Measurements from ENCODE around the gene TNNI3K.

The TNNI3K gene

DNA sequence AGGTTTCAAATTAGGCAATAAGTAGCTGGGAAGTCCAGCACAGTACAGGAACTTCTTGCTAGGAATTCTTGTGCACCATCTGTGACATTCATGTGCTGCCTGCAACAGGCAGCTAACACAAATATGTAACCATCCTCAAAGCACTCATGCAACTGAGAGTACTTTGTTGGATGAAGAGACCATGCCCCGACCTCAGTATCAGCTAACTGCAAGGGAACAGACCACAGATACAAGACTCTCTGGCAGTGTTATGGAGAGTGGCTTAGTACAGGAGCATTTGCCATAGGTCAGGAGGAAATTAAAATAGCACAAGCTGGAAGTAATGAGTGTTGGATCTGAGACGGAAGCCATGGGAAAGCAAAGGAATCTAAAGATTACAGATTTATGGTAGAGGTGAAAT is 153.7 kb downstream of the TNNI3K start:
- CTCF ChIA-PET = no interaction called here
- POLR2A ChIA-PET = no interaction called here
- WGBS (ENCODE audit: insufficient coverage) = 100% methylated on average over 2 of the region's 2 CpGs
- H3K9me3 ChIP-seq (ENCODE audit: control extremely low read depth in 1 of 5, control insufficient read depth in 4 of 5, insufficient read depth in 2 of 5, low read depth in 1 of 5, low read length in 4 of 5) = no peaks in the 10 kb centered on the region
- no peaks in the 10 kb centered on the region for H3K36me3 ChIP-seq (ENCODE audit: control insufficient read depth in 4 of 4, insufficient read depth in 4 of 4, low read length in 3 of 4)
- no peak overlapping the region for H3K27ac ChIP-seq (ENCODE audit: insufficient read depth in 1 of 2, low read depth in 1 of 2, low read length in 2 of 2, poor library complexity in 1 of 2, severe bottlenecking in 2 of 2)
- no peaks in the 10 kb centered on the region for H3K27me3 ChIP-seq (replicated peaks in 2 of 5; ENCODE audit: control insufficient read depth in 4 of 5, insufficient read depth in 5 of 5, low read length in 4 of 5)
- no peaks in the 10 kb centered on the region for H3K4me1 ChIP-seq (ENCODE audit: control extremely low read depth in 1 of 4, control insufficient read depth in 4 of 4, insufficient read depth in 4 of 4, low read length in 3 of 4)
- no peak for DNase-seq
- H3K4me3 ChIP-seq (ENCODE audit: control insufficient read depth in 1 of 7, extremely low read depth in 1 of 7, insufficient read depth in 4 of 7, low read depth in 2 of 7, low read length in 6 of 7) = no peak overlapping the region

DNA sequence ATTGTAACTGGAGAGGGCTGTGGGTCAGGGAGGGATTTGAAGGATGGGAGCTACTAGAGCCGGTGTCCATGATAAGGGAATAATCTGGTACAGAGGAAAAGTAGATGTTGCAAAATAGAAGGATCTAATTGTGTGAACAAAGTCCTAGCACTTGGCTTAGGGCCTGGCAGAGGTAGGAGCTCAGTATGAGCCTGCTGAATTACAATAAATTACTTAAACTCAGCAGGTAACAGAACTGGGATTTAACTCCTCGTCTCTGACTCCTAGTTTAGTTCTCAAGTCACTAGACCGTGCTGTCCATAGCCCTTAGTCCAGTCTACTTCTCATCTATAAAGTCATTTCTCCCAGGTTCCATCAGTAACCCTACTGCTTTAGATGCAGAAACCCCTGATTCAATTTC is 157.0 kb downstream of the TNNI3K start:
- no peaks in the 10 kb centered on the region for H3K27me3 ChIP-seq (replicated peaks in 2 of 5; ENCODE audit: control insufficient read depth in 4 of 5, insufficient read depth in 5 of 5, low read length in 4 of 5)
- POLR2A ChIA-PET = no interaction called here
- no peak for DNase-seq
- no peaks in the 10 kb centered on the region for H3K36me3 ChIP-seq (ENCODE audit: control insufficient read depth in 4 of 4, insufficient read depth in 4 of 4, low read length in 3 of 4)
- 87% methylated on average over 3 of the region's 3 CpGs for WGBS (ENCODE audit: insufficient coverage)
- no peak overlapping the region for H3K27ac ChIP-seq (ENCODE audit: insufficient read depth in 1 of 2, low read depth in 1 of 2, low read length in 2 of 2, poor library complexity in 1 of 2, severe bottlenecking in 2 of 2)
- H3K9me3 ChIP-seq (ENCODE audit: control extremely low read depth in 1 of 5, control insufficient read depth in 4 of 5, insufficient read depth in 2 of 5, low read depth in 1 of 5, low read length in 4 of 5) = no peaks in the 10 kb centered on the region
- CTCF ChIA-PET = interaction anchor here (1.1 kb wide), 1 partner anchor 12 kb away, joined by 3 read pairs; no protein-coding TSS in a partner anchor
- peaks cover 0 to 6% (median 3%) of the 10 kb centered on the region in 4 experiments for H3K4me1 ChIP-seq (ENCODE audit: control extremely low read depth in 1 of 4, control insufficient read depth in 4 of 4, insufficient read depth in 4 of 4, low read length in 3 of 4)
- no peak overlapping the region for H3K4me3 ChIP-seq (ENCODE audit: control insufficient read depth in 1 of 7, extremely low read depth in 1 of 7, insufficient read depth in 4 of 7, low read depth in 2 of 7, low read length in 6 of 7)

DNA sequence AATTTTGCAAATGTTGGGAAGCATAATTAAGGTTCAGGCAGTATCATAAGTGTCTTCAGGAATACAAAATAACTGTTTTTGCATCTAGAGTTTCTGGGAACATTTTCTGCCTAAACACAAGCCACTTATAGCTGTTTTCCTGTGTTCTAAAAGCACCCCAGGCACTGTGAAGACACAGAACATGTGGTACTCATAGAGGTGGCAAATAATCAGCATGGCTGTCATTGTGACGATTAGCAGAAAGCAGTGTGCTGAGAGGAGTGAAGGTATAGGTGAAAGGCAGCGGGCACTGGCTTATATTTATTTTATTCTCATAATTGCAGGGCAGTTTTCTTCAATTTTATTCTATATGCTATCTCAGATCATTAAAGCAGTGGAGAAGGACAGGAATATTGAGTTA is 157.7 kb downstream of the TNNI3K start:
- CTCF ChIA-PET = no interaction called here
- no CpG with 5 or more reads among the region's 2 CpGs for WGBS (ENCODE audit: insufficient coverage)
- POLR2A ChIA-PET = no interaction called here

DNA sequence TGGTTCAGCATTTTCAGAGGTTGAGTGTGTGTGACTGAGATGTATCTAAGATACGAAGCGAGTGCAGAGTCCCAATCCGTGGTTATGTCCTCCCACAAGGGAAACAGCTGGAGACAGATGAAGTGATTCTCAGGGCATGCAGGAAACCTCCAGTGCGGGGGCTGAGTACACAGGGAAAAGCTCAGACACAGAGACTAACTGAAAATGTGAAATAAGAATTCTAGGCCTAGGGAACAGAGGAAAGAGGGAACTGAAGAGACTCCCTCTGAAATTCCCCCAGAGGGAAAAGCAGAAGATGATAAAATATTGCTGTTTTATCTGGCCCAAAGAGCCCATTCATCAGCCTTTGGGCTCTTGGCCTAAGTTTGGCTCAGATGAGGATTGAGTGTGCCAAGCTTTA is 160.4 kb downstream of the TNNI3K start:
- H3K27me3 ChIP-seq (replicated peaks in 2 of 5; ENCODE audit: control insufficient read depth in 4 of 5, insufficient read depth in 5 of 5, low read length in 4 of 5) = no peaks in the 10 kb centered on the region
- H3K4me1 ChIP-seq (ENCODE audit: control extremely low read depth in 1 of 4, control insufficient read depth in 4 of 4, insufficient read depth in 4 of 4, low read length in 3 of 4) = peaks cover 0 to 6% (median 3%) of the 10 kb centered on the region in 4 experiments
- ChIA-PET CTCF (no interaction called here), POLR2A (no interaction called here)
- no peak overlapping the region for H3K27ac ChIP-seq (ENCODE audit: insufficient read depth in 1 of 2, low read depth in 1 of 2, low read length in 2 of 2, poor library complexity in 1 of 2, severe bottlenecking in 2 of 2)
- DNase-seq = peak in 2 of 3 donors; percentile 17 to 49
- no peak overlapping the region for H3K4me3 ChIP-seq (ENCODE audit: control insufficient read depth in 1 of 7, extremely low read depth in 1 of 7, insufficient read depth in 4 of 7, low read depth in 2 of 7, low read length in 6 of 7)
- 0% methylated on average over 4 of the region's 4 CpGs for WGBS (ENCODE audit: insufficient coverage)
- H3K36me3 ChIP-seq (ENCODE audit: control insufficient read depth in 4 of 4, insufficient read depth in 4 of 4, low read length in 3 of 4) = no peaks in the 10 kb centered on the region
- no peaks in the 10 kb centered on the region for H3K9me3 ChIP-seq (ENCODE audit: control extremely low read depth in 1 of 5, control insufficient read depth in 4 of 5, insufficient read depth in 2 of 5, low read depth in 1 of 5, low read length in 4 of 5)

More for the DNA sequence above, 157.7 kb downstream of the TNNI3K start:
- H3K36me3 ChIP-seq (ENCODE audit: control insufficient read depth in 4 of 4, insufficient read depth in 4 of 4, low read length in 3 of 4) = no peaks in the 10 kb centered on the region
- no peaks in the 10 kb centered on the region for H3K27me3 ChIP-seq (replicated peaks in 2 of 5; ENCODE audit: control insufficient read depth in 4 of 5, insufficient read depth in 5 of 5, low read length in 4 of 5)
- H3K9me3 ChIP-seq (ENCODE audit: control extremely low read depth in 1 of 5, control insufficient read depth in 4 of 5, insufficient read depth in 2 of 5, low read depth in 1 of 5, low read length in 4 of 5) = no peaks in the 10 kb centered on the region
- H3K4me1 ChIP-seq (ENCODE audit: control extremely low read depth in 1 of 4, control insufficient read depth in 4 of 4, insufficient read depth in 4 of 4, low read length in 3 of 4) = peaks cover 0 to 6% (median 3%) of the 10 kb centered on the region in 4 experiments
- DNase-seq = no peak
- no peak overlapping the region for H3K27ac ChIP-seq (ENCODE audit: insufficient read depth in 1 of 2, low read depth in 1 of 2, low read length in 2 of 2, poor library complexity in 1 of 2, severe bottlenecking in 2 of 2)
- H3K4me3 ChIP-seq (ENCODE audit: control insufficient read depth in 1 of 7, extremely low read depth in 1 of 7, insufficient read depth in 4 of 7, low read depth in 2 of 7, low read length in 6 of 7) = no peak overlapping the region

DNA sequence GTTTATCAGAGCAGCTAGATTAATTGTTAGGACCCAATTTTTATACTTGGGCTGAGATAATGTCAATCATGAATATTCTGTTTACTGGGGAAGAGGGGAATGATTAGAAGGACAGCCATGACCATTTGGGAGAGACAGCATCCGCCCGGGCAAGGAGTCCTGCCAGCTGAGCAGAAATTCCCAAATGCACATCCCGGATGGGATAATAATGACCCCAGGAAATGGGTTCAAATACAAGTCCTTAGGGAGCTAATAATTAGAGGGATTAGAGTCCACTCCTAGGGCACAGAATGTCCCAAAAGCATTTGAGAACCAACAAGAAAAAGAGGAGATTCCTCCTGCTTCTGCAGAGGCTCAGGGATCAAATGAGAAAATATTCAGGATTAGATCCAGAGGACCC is 161.3 kb downstream of the TNNI3K start:
- 97% methylated on average over 3 of the region's 3 CpGs for WGBS (ENCODE audit: insufficient coverage)
- Histone ChIP-seq H3K27ac (ENCODE audit: insufficient read depth in 1 of 2, low read depth in 1 of 2, low read length in 2 of 2, poor library complexity in 1 of 2, severe bottlenecking in 2 of 2) (no peak overlapping the region), H3K4me1 (ENCODE audit: control extremely low read depth in 1 of 4, control insufficient read depth in 4 of 4, insufficient read depth in 4 of 4, low read length in 3 of 4) (peaks cover 0 to 6% (median 3%) of the 10 kb centered on the region in 4 experiments), H3K4me3 (ENCODE audit: control insufficient read depth in 1 of 7, extremely low read depth in 1 of 7, insufficient read depth in 4 of 7, low read depth in 2 of 7, low read length in 6 of 7) (no peak overlapping the region), H3K9me3 (ENCODE audit: control extremely low read depth in 1 of 5, control insufficient read depth in 4 of 5, insufficient read depth in 2 of 5, low read depth in 1 of 5, low read length in 4 of 5) (no peaks in the 10 kb centered on the region), H3K36me3 (ENCODE audit: control insufficient read depth in 4 of 4, insufficient read depth in 4 of 4, low read length in 3 of 4) (no peaks in the 10 kb centered on the region), H3K27me3 (replicated peaks in 2 of 5; ENCODE audit: control insufficient read depth in 4 of 5, insufficient read depth in 5 of 5, low read length in 4 of 5) (no peaks in the 10 kb centered on the region)
- DNase-seq = no peak
- CTCF ChIA-PET = interaction anchor here (1.7 kb wide), 1 partner anchor 597 kb away, joined by 3 read pairs; no protein-coding TSS in a partner anchor
- POLR2A ChIA-PET = no interaction called here

DNA sequence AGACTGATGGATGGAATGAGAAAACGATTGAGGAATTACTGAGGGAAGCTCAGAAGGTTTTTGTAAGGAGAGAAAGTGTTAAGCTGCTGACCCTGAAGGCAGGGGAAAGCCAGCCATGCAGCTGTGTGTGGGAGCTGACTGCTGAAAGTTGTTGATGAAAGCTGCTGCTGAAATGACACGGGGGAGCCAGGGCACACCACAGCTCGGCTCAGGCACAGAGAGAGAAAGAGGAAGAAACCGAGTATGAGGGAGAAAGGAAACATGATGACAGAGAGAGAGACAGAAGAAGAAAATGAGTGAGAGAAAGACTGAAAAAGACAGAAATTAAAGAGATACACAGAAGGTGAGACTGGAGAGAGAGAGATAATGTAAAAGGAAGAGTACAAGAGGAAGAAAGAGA is 161.7 kb downstream of the TNNI3K start:
- DNase-seq = peak in 2 of 3 donors; percentile 9 to 34
- no peaks in the 10 kb centered on the region for H3K36me3 ChIP-seq (ENCODE audit: control insufficient read depth in 4 of 4, insufficient read depth in 4 of 4, low read length in 3 of 4)
- H3K27me3 ChIP-seq (replicated peaks in 2 of 5; ENCODE audit: control insufficient read depth in 4 of 5, insufficient read depth in 5 of 5, low read length in 4 of 5) = no peaks in the 10 kb centered on the region
- no peaks in the 10 kb centered on the region for H3K9me3 ChIP-seq (ENCODE audit: control extremely low read depth in 1 of 5, control insufficient read depth in 4 of 5, insufficient read depth in 2 of 5, low read depth in 1 of 5, low read length in 4 of 5)
- no peak overlapping the region for H3K27ac ChIP-seq (ENCODE audit: insufficient read depth in 1 of 2, low read depth in 1 of 2, low read length in 2 of 2, poor library complexity in 1 of 2, severe bottlenecking in 2 of 2)
- ChIA-PET CTCF (interaction anchor here (1.7 kb wide), 1 partner anchor 597 kb away, joined by 3 read pairs; no protein-coding TSS in a partner anchor), POLR2A (no interaction called here)
- 17% methylated on average over 4 of the region's 4 CpGs for WGBS (ENCODE audit: insufficient coverage)
- peaks cover 0 to 6% (median 3%) of the 10 kb centered on the region in 4 experiments for H3K4me1 ChIP-seq (ENCODE audit: control extremely low read depth in 1 of 4, control insufficient read depth in 4 of 4, insufficient read depth in 4 of 4, low read length in 3 of 4)
- H3K4me3 ChIP-seq (ENCODE audit: control insufficient read depth in 1 of 7, extremely low read depth in 1 of 7, insufficient read depth in 4 of 7, low read depth in 2 of 7, low read length in 6 of 7) = no peak overlapping the region

DNA sequence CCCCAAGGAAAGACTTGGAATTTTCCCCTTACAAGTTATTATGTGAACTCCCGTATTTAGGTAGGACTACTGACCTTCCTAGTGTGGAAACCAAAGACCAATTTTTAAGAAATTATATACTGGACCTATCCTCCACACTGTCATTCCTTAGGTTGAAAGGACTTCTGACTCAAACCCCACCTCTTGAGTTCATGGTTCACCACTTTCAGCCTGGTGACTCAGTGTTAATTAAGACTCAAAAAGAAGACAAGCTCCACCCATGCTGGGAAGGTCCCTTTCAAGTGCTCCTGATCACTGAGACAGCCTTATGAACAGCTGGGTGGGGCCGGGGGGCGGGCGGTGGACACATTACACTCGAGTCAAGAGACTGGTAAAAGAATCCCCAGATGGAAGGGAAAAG is 164.1 kb downstream of the TNNI3K start:
- DNase-seq = no peak
- H3K9me3 ChIP-seq (ENCODE audit: control extremely low read depth in 1 of 5, control insufficient read depth in 4 of 5, insufficient read depth in 2 of 5, low read depth in 1 of 5, low read length in 4 of 5) = no peaks in the 10 kb centered on the region
- ChIA-PET CTCF (no interaction called here), POLR2A (no interaction called here)
- H3K36me3 ChIP-seq (ENCODE audit: control insufficient read depth in 4 of 4, insufficient read depth in 4 of 4, low read length in 3 of 4) = no peaks in the 10 kb centered on the region
- H3K27me3 ChIP-seq (replicated peaks in 2 of 5; ENCODE audit: control insufficient read depth in 4 of 5, insufficient read depth in 5 of 5, low read length in 4 of 5) = no peaks in the 10 kb centered on the region
- peaks cover 0 to 6% (median 3%) of the 10 kb centered on the region in 4 experiments for H3K4me1 ChIP-seq (ENCODE audit: control extremely low read depth in 1 of 4, control insufficient read depth in 4 of 4, insufficient read depth in 4 of 4, low read length in 3 of 4)
- no peak overlapping the region for H3K27ac ChIP-seq (ENCODE audit: insufficient read depth in 1 of 2, low read depth in 1 of 2, low read length in 2 of 2, poor library complexity in 1 of 2, severe bottlenecking in 2 of 2)
- WGBS (ENCODE audit: insufficient coverage) = 96% methylated on average over 5 of the region's 5 CpGs
- no peak overlapping the region for H3K4me3 ChIP-seq (ENCODE audit: control insufficient read depth in 1 of 7, extremely low read depth in 1 of 7, insufficient read depth in 4 of 7, low read depth in 2 of 7, low read length in 6 of 7)
